HuH-7 (cell line): ENCODE measurements around the gene EIF2B2.

Experiments
- DNase-seq: peaks from one replicate; pipeline ENCODE4 v3.0.0; 2011; ENCODE audit warnings: low spot score

Gene EIF2B2

GRCh38 chr14:75044752-75045151 lies 42.0 kb downstream of the EIF2B2 start:
- no peak for DNase-seq

DNA sequence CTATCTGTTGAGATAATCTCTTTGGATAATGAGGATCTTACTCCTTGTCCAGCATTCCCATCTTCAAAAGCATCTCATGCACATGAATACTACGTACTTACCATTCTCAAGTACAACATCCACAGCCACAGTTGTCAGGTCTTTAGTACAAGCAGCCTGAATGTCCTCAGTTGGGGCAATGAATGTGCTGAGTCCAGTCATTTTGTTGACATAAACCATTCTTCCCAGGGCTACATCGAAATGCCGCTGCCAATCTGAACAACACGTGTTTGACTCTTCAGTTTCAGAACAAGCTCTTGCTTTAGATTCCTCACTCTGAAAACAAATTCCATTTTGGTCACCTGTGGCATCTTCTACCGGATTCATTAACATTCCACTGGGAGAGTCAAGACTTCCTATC lies 43.6 kb downstream of the EIF2B2 start:
- no peak for DNase-seq

GRCh38 chr14:75046899-75047298 lies 44.2 kb downstream of the EIF2B2 start:
- no peak for DNase-seq

GRCh38 chr14:75047506-75047905 lies 44.8 kb downstream of the EIF2B2 start:
- DNase-seq, result no peak

- no peak for DNase-seq
Observed at GRCh38 chr14:75048101-75048500, 45.4 kb downstream of the EIF2B2 start.

DNA sequence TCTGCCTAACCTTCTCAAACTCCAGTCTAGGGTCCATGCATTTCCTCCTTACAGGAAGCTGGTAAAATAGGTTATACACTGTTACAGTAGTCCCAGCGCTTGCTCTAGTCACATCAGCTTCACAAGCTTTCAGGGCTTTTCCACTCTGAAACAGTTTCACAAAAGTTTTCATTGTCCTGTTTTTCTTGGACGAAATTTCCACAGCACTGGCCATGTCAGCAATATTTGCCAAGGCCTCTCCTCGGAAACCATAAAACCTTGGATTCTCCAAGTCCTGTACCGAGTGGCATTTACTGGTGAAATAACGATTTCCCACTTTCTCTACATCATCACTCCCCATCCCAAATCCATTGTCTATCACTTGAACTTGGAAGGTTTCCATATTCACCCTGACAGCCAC lies 46.4 kb downstream of the EIF2B2 start:
- no peak for DNase-seq

DNA sequence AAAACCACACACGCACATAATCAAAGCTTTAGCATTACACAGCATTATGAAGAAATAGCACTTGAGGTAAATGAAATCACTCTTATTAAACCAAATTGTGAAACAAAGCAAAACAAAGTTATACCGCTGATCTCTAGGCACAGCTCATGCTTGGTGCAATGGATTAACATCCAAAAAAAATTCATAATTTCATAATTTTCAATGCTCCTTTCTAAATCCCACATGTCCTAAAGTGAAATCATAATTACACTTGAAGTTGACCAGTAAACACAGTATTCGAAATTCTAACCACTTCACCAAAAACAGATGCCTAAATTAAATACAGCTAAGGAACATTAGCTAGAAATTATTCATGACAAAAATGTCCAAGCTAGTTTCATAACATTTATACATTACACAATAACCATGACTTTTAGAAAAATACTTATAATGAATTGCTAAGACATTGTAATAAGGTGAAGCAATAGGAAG lies 47.0 kb downstream of the EIF2B2 start:
- DNase-seq, result no peak

GRCh38 chr14:75050852-75051555 lies 48.3 kb downstream of the EIF2B2 start, which contains the start of gene MLH3:
Gene MLH3 (minus strand): TSS chr14:75051467. CDS start chr14:75049655, 1,812 bp downstream.
- DNase-seq, result peak; percentile 89

DNA sequence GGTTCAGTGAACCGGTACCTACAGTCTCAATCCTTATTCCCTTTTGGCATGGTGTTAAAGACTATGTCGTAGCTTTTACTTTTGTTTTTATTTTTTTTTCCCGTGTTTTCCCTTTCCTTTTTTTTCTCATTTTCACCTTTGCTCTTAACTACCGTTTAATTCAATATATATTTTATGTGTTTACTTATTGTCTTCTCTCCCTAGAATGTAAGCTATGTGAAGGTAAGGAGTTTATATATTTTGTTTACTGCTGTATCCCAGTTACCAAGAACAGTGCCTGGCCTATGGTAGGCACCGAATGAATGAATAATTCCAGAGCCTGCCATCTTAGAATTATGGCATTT lies 48.8 kb downstream of the EIF2B2 start:
- DNase-seq, result no peak

GRCh38 chr14:75053396-75054291 lies 50.9 kb downstream of the EIF2B2 start:
- DNase-seq, result no peak

DNA sequence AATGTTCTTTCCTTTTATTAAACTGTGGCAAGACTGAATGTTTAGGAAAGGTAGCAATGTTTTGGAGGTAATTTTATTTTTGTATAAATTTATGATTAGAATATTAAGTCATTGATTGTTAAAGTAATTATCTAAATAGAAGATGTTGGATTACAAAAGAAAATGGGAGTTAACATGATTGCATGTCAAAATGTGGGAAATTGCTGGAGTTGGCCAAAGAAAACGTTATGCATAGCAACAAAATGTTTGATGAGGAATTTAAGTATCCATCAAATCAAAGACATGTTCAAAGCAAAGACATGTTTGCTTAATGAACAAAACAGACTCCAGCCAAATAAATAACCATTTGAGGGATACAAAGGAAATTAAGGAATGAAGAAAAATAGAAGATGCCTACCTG lies 51.7 kb downstream of the EIF2B2 start:
- DNase-seq, result no peak

GRCh38 chr14:75059642-75060041 lies 56.9 kb downstream of the EIF2B2 start:
- no peak for DNase-seq

DNA sequence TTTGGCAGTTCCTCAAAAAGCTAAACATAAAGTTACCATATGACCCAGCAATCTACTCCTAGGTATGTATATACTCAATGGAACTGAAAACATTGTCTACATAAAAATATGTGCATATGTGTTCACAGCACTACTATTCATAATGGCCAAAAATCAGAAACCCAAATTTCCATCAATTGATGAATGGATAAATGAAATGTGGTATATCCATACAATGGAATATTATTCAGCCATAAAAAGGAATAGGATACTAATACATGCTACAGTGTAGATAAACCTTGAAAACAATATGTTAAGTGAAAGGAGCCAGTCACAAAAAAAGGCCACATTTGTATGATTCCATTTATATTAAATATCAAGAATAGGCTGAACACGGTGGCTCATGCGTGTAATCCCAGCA lies 57.7 kb downstream of the EIF2B2 start:
- no peak for DNase-seq
